GM12864 (cell line): Measurements from ENCODE around the gene RFTN2.
"Not testable (repeated sequence)": the region's sequence is repeated elsewhere in the genome, so short reads cannot be mapped to it uniquely, and the experiment has no call there.

Experiments used
- DNase-seq: peaks from one replicate; pipeline ENCODE4 v3.0.0-alpha.2; 2011; ENCODE audit warnings: low read depth
- H3K4me3 ChIP-seq: 2 replicates; pipeline ENCODE4 v1.5.1; 2011; ENCODE audit warnings: mild to moderate bottlenecking, low read depth, low read length, control low read depth
- CTCF ChIP-seq: IDR thresholded peaks from 2 replicates; pipeline ENCODE4 v1.5.1; 2011; ENCODE audit warnings: low read depth, mild to moderate bottlenecking, moderate library complexity, low read length, control low read depth, inconsistent platforms; ENCODE audit errors: missing control alignments

RFTN2 gene

GRCh38 chr2:197707316-197708213, 32.2 kb upstream of the RFTN2 start:
- H3K4me3 ChIP-seq, result peak overlapping the region; percentile 91
- TF ChIP-seq CTCF, result peak; percentile 63
- no peak for DNase-seq

- DNase-seq, result no peak
- peak overlapping the region; percentile 91 for H3K4me3 ChIP-seq
- TF ChIP-seq CTCF, result no peak
Observed at GRCh38 chr2:197706839-197707207, 31.4 kb upstream of the RFTN2 start.

GRCh38 chr2:197705912-197706838, 30.8 kb upstream of the RFTN2 start:
- DNase-seq, result no peak
- no peak for TF ChIP-seq CTCF
- peak overlapping the region; percentile 91 for H3K4me3 ChIP-seq

- peak within 1 kb of the TSS; percentile 91 for H3K4me3 ChIP-seq
- peak; percentile 74 for DNase-seq
- no peak for TF ChIP-seq CTCF
Observed at GRCh38 chr2:197705121-197705911, 29.9 kb upstream of the RFTN2 start, which contains the start of gene MARS2. TSS of gene MARS2 (plus strand) at chr2:197705369. CDS start at chr2:197705406, 37 bp downstream.

GRCh38 chr2:197704434-197705120, 29.2 kb upstream of the RFTN2 start:
- no peak for TF ChIP-seq CTCF
- H3K4me3 ChIP-seq, result peak overlapping the region; percentile 58
- DNase-seq, result no peak

- no peak overlapping the region for H3K4me3 ChIP-seq
- no peak for TF ChIP-seq CTCF
- no peak for DNase-seq
Observed at GRCh38 chr2:197700960-197701359, 25.6 kb upstream of the RFTN2 start.

GRCh38 chr2:197699724-197700123, 24.3 kb upstream of the RFTN2 start:
- DNase-seq, H3K4me3 ChIP-seq: not testable (repeated sequence)

- H3K4me3 ChIP-seq, DNase-seq: not testable (repeated sequence)
Observed at GRCh38 chr2:197696571-197696970, 21.2 kb upstream of the RFTN2 start.

GRCh38 chr2:197695971-197696370, 20.6 kb upstream of the RFTN2 start:
- not testable (repeated sequence) for H3K4me3 ChIP-seq, DNase-seq
